B cell (primary cell): ENCODE data around the gene XCL2. TPM values are rescaled to one million over a fixed set of nuclear protein-coding genes. Genes with fewer than 3 reads are reported as not detected.
"Not testable (repeated sequence)": the region's sequence is repeated elsewhere in the genome, so short reads cannot be mapped to it uniquely, and the experiment has no call there.

Experiments used
- ATAC-seq: fragments of 200-7000 bp; cut with Tn5 transposase; one replicate; pipeline ENCODE4 v1.10.0; 2021; ENCODE audit warnings: low read depth, mild to moderate bottlenecking, moderate number of reproducible peaks, moderate library complexity
- CTCF ChIA-PET: fragments of 350-600 bp; sonication (Branson Sonifier 250); formaldehyde crosslinking; loops from one replicate; lab custom pipeline; 2021; ENCODE audit warnings: antibody characterized with exemption, inconsistent platforms; lab: Charles Lee
- POLR2A ChIA-PET: fragments of 350-600 bp; sonication (Branson Sonifier 250); formaldehyde crosslinking; loops from one replicate; lab custom pipeline; 2021; ENCODE audit warnings: antibody characterized with exemption; lab: Charles Lee
- DNase-seq: peaks from one replicate; pipeline ENCODE4 v3.0.0; 2013
- H2AFZ ChIP-seq: 2 replicates; pipeline ENCODE4 v1.6.1; 2012; ENCODE audit warnings: mild to moderate bottlenecking, low read depth, low read length; ENCODE audit not compliant: insufficient read depth, poor library complexity, severe bottlenecking
- H3K27ac ChIP-seq, 2 donors: 1 replicate in 1 of 2; 2 replicates in 1 of 2; pipeline ENCODE4 v1.5.1; 2012 to 2013; ENCODE audit warnings: low read length in 2 of 2, mild to moderate bottlenecking in 2 of 2, moderate library complexity in 1 of 2
- H3K27me3 ChIP-seq, 4 experiments: fragments of 200-600 bp in 1 of 4; sonication (generic) in 1 of 4; replicated peaks in 1 of 4; 1 replicate in 2 of 4; 2 replicates in 2 of 4; pipeline versions ENCODE4 v1.6.1 to v1.7.0; 2013 to 2016; ENCODE audit warnings: low read length in 3 of 4, mild to moderate bottlenecking in 2 of 4, mixed read lengths in 1 of 4, moderate library complexity in 1 of 4; ENCODE audit not compliant: insufficient read depth in 4 of 4, control insufficient read depth in 3 of 4; ENCODE audit errors: control extremely low read depth in 1 of 4
- H3K36me3 ChIP-seq, 2 experiments: replicated peaks in 1 of 2; 1 replicate in 1 of 2; 2 replicates in 1 of 2; pipeline versions ENCODE4 v1.6.1 to v1.7.1; 2013; ENCODE audit warnings: low read length in 1 of 2; ENCODE audit not compliant: insufficient read depth in 2 of 2, control insufficient read depth in 1 of 2; ENCODE audit errors: control extremely low read depth in 1 of 2, extremely low read depth in 1 of 2
- H3K4me1 ChIP-seq, 2 donors: fragments of 200-600 bp in 1 of 2; sonication (generic) in 1 of 2; 1 replicate in 1 of 2; 2 replicates in 1 of 2; pipeline versions ENCODE4 v1.5.1 to v1.6.1; 2013 to 2017; ENCODE audit warnings: low read length in 2 of 2; ENCODE audit not compliant: control insufficient read depth in 2 of 2, insufficient read depth in 2 of 2
- H3K4me2 ChIP-seq: replicated peaks from 2 replicates; pipeline ENCODE3; 2012; ENCODE audit warnings: mild to moderate bottlenecking, low read depth, low read length; ENCODE audit not compliant: poor library complexity, severe bottlenecking
- H3K4me3 ChIP-seq, 5 experiments: fragments of 200-600 bp in 1 of 5; sonication (generic) in 1 of 5; 1 replicate in 3 of 5; 2 replicates in 2 of 5; pipeline versions ENCODE4 v1.5.1 to v1.7.0; 2011 to 2016; ENCODE audit warnings: low read length in 4 of 5, mild to moderate bottlenecking in 4 of 5, low read depth in 2 of 5, control low read depth in 1 of 5, moderate library complexity in 1 of 5; ENCODE audit not compliant: insufficient read depth in 1 of 5; ENCODE audit errors: control extremely low read depth in 1 of 5, extremely low read depth in 1 of 5
- H3K79me2 ChIP-seq: fragments of 200-600 bp; sonication (generic); one replicate; pipeline ENCODE4 v1.6.0; 2016; ENCODE audit warnings: low read length; ENCODE audit not compliant: control insufficient read depth, insufficient read depth
- H3K9ac ChIP-seq: fragments of 200-600 bp; sonication (generic); 2 replicates; pipeline ENCODE4 v1.6.1; 2017; ENCODE audit warnings: mild to moderate bottlenecking, low read length, moderate library complexity
- H3K9me3 ChIP-seq, 3 donors: one replicate each; pipeline versions ENCODE4 v1.6.1 to v1.7.1; 2013; ENCODE audit warnings: low read length in 2 of 3; ENCODE audit not compliant: control insufficient read depth in 2 of 3, insufficient read depth in 1 of 3; ENCODE audit errors: control extremely low read depth in 1 of 3
- H4K20me1 ChIP-seq: 2 replicates; pipeline ENCODE4 v1.6.0; 2012; ENCODE audit warnings: mild to moderate bottlenecking, low read length; ENCODE audit not compliant: insufficient read depth, control insufficient read depth, poor library complexity, severe bottlenecking
- H3K27ac Mint-ChIP-seq: one replicate; pipeline ENCODE4 v1.8.0; 2021; ENCODE audit warnings: mixed read lengths
- H3K27me3 Mint-ChIP-seq: one replicate; pipeline ENCODE4 v1.8.0; 2021; ENCODE audit warnings: mixed read lengths
- H3K4me1 Mint-ChIP-seq: one replicate; pipeline ENCODE4 v1.8.0; 2021; ENCODE audit warnings: mixed read lengths
- H3K4me3 Mint-ChIP-seq: one replicate; pipeline ENCODE4 v1.8.0; 2021; ENCODE audit warnings: mixed read lengths
- H3K9me3 Mint-ChIP-seq: one replicate; pipeline ENCODE4 v1.8.0; 2022; ENCODE audit warnings: mixed read lengths; ENCODE audit not compliant: insufficient read depth
- WGBS: methylation state at CpG from one replicate; pipeline ENCODE4 v1.1.5; 2013; ENCODE audit warnings: missing lambda C conversion rate; ENCODE audit not compliant: insufficient coverage; 5-methylcytosine and 5-hydroxymethylcytosine counted together
- intact Hi-C: fragments of 100-400 bp; cut with micrococcal nuclease; formaldehyde crosslinking; loops from one replicate; pipeline ENCODE4 v1.10.0; 2022
- polyA plus RNA-seq: library from polyadenylated mRNA; depleted of rRNA; stranded (reverse); fragments of >200 nt; gene quantifications from 2 replicates; pipeline ENCODE4 v1.2.3, GENCODE V29; 2012
- total RNA-seq, 2 donors: library from RNA; stranded (reverse); fragments of 120-200 nt in 1 of 2; gene quantifications; 1 replicate in 1 of 2; 2 replicates in 1 of 2; pipeline versions ENCODE4 v1.2.3 to v1.2.4, GENCODE V29; 2013 to 2022

Gene XCL2
- total and polyA plus RNA-seq, 2 donors (not counting 1 experiment from before 2014, with no cell fraction given), result 1.5 TPM; not detected in 1

DNA sequence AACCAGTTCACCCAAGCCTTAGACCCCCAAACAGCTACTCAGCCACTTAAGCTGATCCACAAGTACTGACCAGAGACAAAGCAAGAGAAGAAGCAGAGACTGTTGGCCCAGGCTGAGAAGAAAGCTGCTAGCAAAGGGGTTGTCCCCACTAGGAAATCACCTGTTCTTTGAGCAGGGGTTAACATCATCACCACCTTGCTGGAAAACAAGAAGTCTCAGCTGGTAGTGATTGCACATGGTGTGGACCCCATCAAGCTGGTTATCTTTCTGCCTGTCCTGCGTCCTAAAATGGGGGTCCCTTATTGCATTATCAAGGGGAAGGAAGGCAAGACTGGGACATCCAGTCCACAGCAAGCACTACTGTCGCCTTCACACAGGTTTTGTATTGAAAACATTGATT is 819 bp downstream of the XCL2 start:
- H3K36me3 ChIP-seq, H3K27me3 ChIP-seq, H3K4me3 ChIP-seq, H3K79me2 ChIP-seq, H2AFZ ChIP-seq, H3K27me3 Mint-ChIP-seq, H3K27ac ChIP-seq, H3K9ac ChIP-seq, H3K4me1 ChIP-seq, H3K9me3 Mint-ChIP-seq, DNase-seq, CTCF ChIA-PET, POLR2A ChIA-PET, H3K9me3 ChIP-seq, ATAC-seq, H3K4me1 Mint-ChIP-seq, H3K27ac Mint-ChIP-seq, H3K4me2 ChIP-seq, H4K20me1 ChIP-seq, H3K4me3 Mint-ChIP-seq: not testable (repeated sequence)
- intact Hi-C loops, result loop anchor here (2.0 kb wide), 1 partner anchor 36 kb away; no protein-coding TSS in a partner anchor
- 86% methylated on average over 1 of the region's 2 CpGs for WGBS

DNA sequence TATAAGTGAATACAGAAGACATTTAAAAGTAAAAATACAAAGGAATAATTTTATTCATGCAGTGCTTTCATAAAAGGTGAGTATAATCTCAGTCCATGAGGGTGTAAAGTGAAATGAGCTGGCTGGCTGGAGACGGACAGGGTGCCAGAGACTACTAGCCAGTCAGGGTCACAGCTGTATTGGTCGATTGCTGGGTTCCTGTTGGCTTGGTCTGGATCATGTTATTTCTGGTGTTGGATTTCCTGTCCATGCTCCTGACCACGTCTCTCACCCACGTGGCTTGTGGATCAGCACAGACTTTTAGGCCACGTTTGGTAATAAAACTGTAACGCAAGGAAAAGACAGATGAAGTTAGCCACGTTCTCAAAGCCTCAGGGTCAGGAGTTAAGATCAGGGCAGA is 3.0 kb downstream of the XCL2 start:
- H3K9me3 ChIP-seq, H3K4me3 ChIP-seq, H3K27ac Mint-ChIP-seq, H3K4me3 Mint-ChIP-seq, H3K4me1 ChIP-seq, H3K9ac ChIP-seq, H2AFZ ChIP-seq, H3K27me3 ChIP-seq, POLR2A ChIA-PET, H3K9me3 Mint-ChIP-seq, H3K27me3 Mint-ChIP-seq, H3K36me3 ChIP-seq, H3K27ac ChIP-seq, DNase-seq, H3K79me2 ChIP-seq, CTCF ChIA-PET, ATAC-seq, H4K20me1 ChIP-seq, H3K4me2 ChIP-seq, intact Hi-C loops, H3K4me1 Mint-ChIP-seq: not testable (repeated sequence)
- 100% methylated on average over 1 of the region's 7 CpGs for WGBS
